ENCODE measurements around the gene ISL2.

Gene ISL2

GRCh38 chr15:76327191-76328105, 9.1 kb upstream of the ISL2 start:
- DNase-seq = no peak

- no peak for DNase-seq
Observed at GRCh38 chr15:76328106-76328696, 8.4 kb upstream of the ISL2 start.

GRCh38 chr15:76328958-76329357, 7.6 kb upstream of the ISL2 start:
- no peak for DNase-seq

- DNase-seq = peak in 4 of 51 donors; percentile 11 to 31 (median 20)
Observed at GRCh38 chr15:76330080-76330680, 6.4 kb upstream of the ISL2 start.

- no peak for DNase-seq
Observed at GRCh38 chr15:76332796-76333195, 3.8 kb upstream of the ISL2 start.

GRCh38 chr15:76333309-76333708, 3.3 kb upstream of the ISL2 start:
- no peak for DNase-seq

GRCh38 chr15:76333720-76334437, 2.7 kb upstream of the ISL2 start:
- DNase-seq = no peak

GRCh38 chr15:76334438-76335306, 1.9 kb upstream of the ISL2 start:
- DNase-seq = no peak

GRCh38 chr15:76335307-76336253, 993 bp upstream of the ISL2 start:
- DNase-seq = no peak

- no peak for DNase-seq
Observed at GRCh38 chr15:76337059-76337695, 604 bp downstream of the ISL2 start.

GRCh38 chr15:76337696-76338485, 1.3 kb downstream of the ISL2 start:
- no peak for DNase-seq

GRCh38 chr15:76338486-76339304, 2.1 kb downstream of the ISL2 start:
- no peak for DNase-seq

- DNase-seq = no peak
Observed at GRCh38 chr15:76339305-76340197, 3.0 kb downstream of the ISL2 start.

- DNase-seq = no peak
Observed at GRCh38 chr15:76340198-76340802, 3.7 kb downstream of the ISL2 start.

GRCh38 chr15:76340803-76341365, 4.3 kb downstream of the ISL2 start:
- DNase-seq = no peak

Measured in hypothalamus (tissue), 51 donors.